Superior temporal gyrus (tissue), 1 donor: ENCODE data around the gene MEIS1.
"Not testable (repeated sequence)": the region's sequence is repeated elsewhere in the genome, so short reads cannot be mapped to it uniquely, and the experiment has no call there.

Experiments used
- DNase-seq: peaks from one replicate; pipeline ENCODE4 v3.0.0-alpha.2; 2016; ENCODE audit errors: extremely low spot score

MEIS1 gene

GRCh38 chr2:66434679-66435548 lies at the start of gene MEIS1:
TSS of gene MEIS1 (plus strand) at chr2:66435125. CDS start at chr2:66435857, 732 bp downstream.
- peak; percentile 95 for DNase-seq

- DNase-seq, result no peak
Observed at GRCh38 chr2:66387016-66387753, 47.7 kb upstream of the MEIS1 start.

- no peak for DNase-seq
Observed at GRCh38 chr2:66389651-66390131, 45.2 kb upstream of the MEIS1 start.

- no peak for DNase-seq
Observed at GRCh38 chr2:66390152-66390551, 44.8 kb upstream of the MEIS1 start.

- no peak for DNase-seq
Observed at GRCh38 chr2:66390811-66391210, 44.1 kb upstream of the MEIS1 start.

GRCh38 chr2:66391240-66391639 lies 43.7 kb upstream of the MEIS1 start:
- not testable (repeated sequence) for DNase-seq

GRCh38 chr2:66405473-66405872 lies 29.5 kb upstream of the MEIS1 start:
- no peak for DNase-seq

- no peak for DNase-seq
Observed at GRCh38 chr2:66408905-66409304, 26.0 kb upstream of the MEIS1 start.

- no peak for DNase-seq
Observed at GRCh38 chr2:66412874-66413273, 22.1 kb upstream of the MEIS1 start.

GRCh38 chr2:66414896-66415295 lies 20.0 kb upstream of the MEIS1 start:
- DNase-seq, result no peak

GRCh38 chr2:66418381-66418780 lies 16.5 kb upstream of the MEIS1 start:
- DNase-seq, result no peak

GRCh38 chr2:66421612-66422011 lies 13.3 kb upstream of the MEIS1 start:
- no peak for DNase-seq

GRCh38 chr2:66423391-66424124 lies 11.4 kb upstream of the MEIS1 start:
- no peak for DNase-seq

- no peak for DNase-seq
Observed at GRCh38 chr2:66426244-66427111, 8.4 kb upstream of the MEIS1 start.

- no peak for DNase-seq
Observed at GRCh38 chr2:66427300-66427699, 7.6 kb upstream of the MEIS1 start.

GRCh38 chr2:66428986-66429612 lies 5.8 kb upstream of the MEIS1 start:
- DNase-seq, result peak; percentile 89

GRCh38 chr2:66429693-66430504 lies 5.0 kb upstream of the MEIS1 start:
- DNase-seq, result no peak

- DNase-seq, result no peak
Observed at GRCh38 chr2:66430505-66431273, 4.2 kb upstream of the MEIS1 start.

- no peak for DNase-seq
Observed at GRCh38 chr2:66431274-66431642, 3.7 kb upstream of the MEIS1 start.
